Neutrophil (primary cell): ENCODE measurements around the gene EVA1C.

ENCODE experiments used
- H3K27ac ChIP-seq: fragments of 200-600 bp; sonication (generic); 2 replicates; pipeline ENCODE4 v1.5.1; 2016; ENCODE audit warnings: mild to moderate bottlenecking, moderate library complexity
- H3K27me3 ChIP-seq: fragments of 200-600 bp; sonication (generic); 2 replicates; pipeline ENCODE4 v1.6.0; 2016; ENCODE audit warnings: mild to moderate bottlenecking
- H3K36me3 ChIP-seq: fragments of 200-600 bp; sonication (generic); 2 replicates; pipeline ENCODE4 v1.5.1; 2017
- H3K4me1 ChIP-seq, 2 experiments: fragments of 200-600 bp in 1 of 2; sonication (generic) in 1 of 2; 1 replicate in 1 of 2; 2 replicates in 1 of 2; pipeline versions ENCODE4 v1.5.1 to v1.6.1; 2013 to 2016; ENCODE audit warnings: low read depth in 1 of 2, low read length in 1 of 2, mild to moderate bottlenecking in 1 of 2, moderate library complexity in 1 of 2; ENCODE audit not compliant: control insufficient read depth in 1 of 2, insufficient read depth in 1 of 2
- H3K4me3 ChIP-seq, 2 experiments: fragments of 200-600 bp in 1 of 2; sonication (generic) in 1 of 2; 1 replicate in 1 of 2; 2 replicates in 1 of 2; pipeline ENCODE4 v1.5.1; 2013 to 2016; ENCODE audit warnings: low read depth in 1 of 2, low read length in 1 of 2, mild to moderate bottlenecking in 1 of 2, moderate library complexity in 1 of 2
- H3K9me3 ChIP-seq: fragments of 200-600 bp; sonication (generic); 2 replicates; pipeline ENCODE4 v1.5.1; 2016
- TF ChIP-seq, protein P1 (sequence below): fragments of 200-600 bp; sonication (generic); IDR thresholded peaks from 2 replicates; pipeline ENCODE4 v1.5.1; 2016; ENCODE audit warnings: antibody characterized with exemption

Gene EVA1C

DNA sequence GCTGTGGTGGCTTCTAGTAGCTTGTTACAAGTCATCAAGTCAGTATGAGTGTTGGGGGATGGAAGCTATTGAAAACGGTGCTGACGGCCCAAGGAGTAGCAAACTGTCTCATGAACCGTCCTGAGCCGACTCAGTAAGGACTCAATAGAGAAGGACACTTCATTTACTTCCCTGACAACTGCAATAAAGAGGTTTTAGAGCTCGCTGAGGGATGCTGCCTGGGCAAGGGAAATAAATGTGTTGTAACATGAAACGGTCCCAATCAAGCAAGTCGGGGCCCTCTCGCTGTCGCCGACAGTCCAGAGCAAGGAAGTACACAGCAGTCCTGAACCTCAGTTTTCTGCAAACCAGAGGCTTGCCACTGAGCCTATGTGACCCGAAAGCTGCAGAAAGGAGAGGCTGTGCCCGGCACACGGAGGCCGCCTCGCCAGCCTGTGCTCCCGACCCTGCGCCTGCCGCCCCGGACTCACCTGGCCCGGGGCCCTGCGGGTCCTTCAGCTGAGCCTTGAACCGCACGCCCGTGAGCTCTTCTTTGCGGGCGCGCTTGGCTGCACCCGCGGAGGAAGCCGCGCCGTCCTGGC lies 20.1 kb upstream of the EVA1C start:
- Histone ChIP-seq H3K27ac (peak overlapping the region; percentile 83), H3K4me1 (peaks cover 16% of the 10 kb centered on the region in 2 experiments)

DNA sequence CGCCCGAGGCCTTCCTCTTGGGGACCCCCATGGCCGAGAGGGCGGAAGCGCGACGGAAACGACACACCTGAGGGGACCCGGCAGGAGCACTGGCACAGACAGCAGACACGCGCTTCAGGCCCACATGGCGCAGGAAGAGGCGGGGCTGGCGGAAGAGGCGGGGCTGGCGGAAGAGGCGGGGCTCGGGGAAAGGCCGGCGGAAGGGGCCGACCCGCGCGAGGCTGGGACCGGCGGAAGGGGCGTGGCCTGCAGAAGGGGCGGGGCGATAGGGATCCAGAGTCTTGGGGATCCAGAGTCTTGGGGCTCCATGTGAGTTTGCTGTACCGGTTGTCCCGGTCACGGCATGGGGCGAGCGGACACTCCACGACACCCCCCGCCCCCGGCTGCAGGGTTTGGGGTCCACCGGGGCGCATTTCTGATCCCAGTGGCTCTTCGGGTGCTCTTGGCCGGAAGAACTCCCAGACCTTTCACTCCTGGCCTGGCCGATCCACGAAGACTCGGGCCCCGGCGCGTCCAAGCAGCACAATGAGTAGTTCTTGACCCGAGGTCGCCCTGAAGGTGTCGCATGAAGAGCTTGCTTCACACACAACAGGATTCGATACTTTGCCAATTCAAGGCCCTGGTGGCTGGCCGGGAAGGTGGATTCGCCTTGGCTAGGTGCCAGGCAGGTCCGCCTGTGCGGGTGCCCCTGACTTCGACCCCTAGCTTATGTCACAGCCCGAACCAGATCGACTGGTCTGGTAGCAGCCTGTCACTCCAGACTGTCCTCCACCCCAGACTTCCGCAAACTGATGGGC lies 19.4 kb upstream of the EVA1C start, which contains the start of gene URB1:
Gene URB1, minus strand, starts transcription at position 133 of the 797 bp plus-strand sequence. Its CDS starts 102 bp downstream, at position 31.
- H3K36me3 ChIP-seq, result no peaks in the 10 kb centered on the region
- H3K27ac ChIP-seq, result peak within 1 kb of the TSS; percentile 83
- TF ChIP-seq, protein P1, sequence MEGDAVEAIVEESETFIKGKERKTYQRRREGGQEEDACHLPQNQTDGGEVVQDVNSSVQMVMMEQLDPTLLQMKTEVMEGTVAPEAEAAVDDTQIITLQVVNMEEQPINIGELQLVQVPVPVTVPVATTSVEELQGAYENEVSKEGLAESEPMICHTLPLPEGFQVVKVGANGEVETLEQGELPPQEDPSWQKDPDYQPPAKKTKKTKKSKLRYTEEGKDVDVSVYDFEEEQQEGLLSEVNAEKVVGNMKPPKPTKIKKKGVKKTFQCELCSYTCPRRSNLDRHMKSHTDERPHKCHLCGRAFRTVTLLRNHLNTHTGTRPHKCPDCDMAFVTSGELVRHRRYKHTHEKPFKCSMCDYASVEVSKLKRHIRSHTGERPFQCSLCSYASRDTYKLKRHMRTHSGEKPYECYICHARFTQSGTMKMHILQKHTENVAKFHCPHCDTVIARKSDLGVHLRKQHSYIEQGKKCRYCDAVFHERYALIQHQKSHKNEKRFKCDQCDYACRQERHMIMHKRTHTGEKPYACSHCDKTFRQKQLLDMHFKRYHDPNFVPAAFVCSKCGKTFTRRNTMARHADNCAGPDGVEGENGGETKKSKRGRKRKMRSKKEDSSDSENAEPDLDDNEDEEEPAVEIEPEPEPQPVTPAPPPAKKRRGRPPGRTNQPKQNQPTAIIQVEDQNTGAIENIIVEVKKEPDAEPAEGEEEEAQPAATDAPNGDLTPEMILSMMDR, result no peak
- H3K27me3 ChIP-seq, result peaks cover 11% of the 10 kb centered on the region
- no peaks in the 10 kb centered on the region for H3K9me3 ChIP-seq
- H3K4me3 ChIP-seq, result peak within 1 kb of the TSS; percentile 75 to 81
- H3K4me1 ChIP-seq, result peaks cover 16% of the 10 kb centered on the region in 2 experiments

More for the DNA sequence above, 20.1 kb upstream of the EVA1C start:
- H3K27me3 ChIP-seq, result peaks cover 9% of the 10 kb centered on the region
- TF ChIP-seq, protein P1, result no peak
- no peaks in the 10 kb centered on the region for H3K9me3 ChIP-seq
- H3K36me3 ChIP-seq, result no peaks in the 10 kb centered on the region
- H3K4me3 ChIP-seq, result peak overlapping the region; percentile 75 to 81

DNA sequence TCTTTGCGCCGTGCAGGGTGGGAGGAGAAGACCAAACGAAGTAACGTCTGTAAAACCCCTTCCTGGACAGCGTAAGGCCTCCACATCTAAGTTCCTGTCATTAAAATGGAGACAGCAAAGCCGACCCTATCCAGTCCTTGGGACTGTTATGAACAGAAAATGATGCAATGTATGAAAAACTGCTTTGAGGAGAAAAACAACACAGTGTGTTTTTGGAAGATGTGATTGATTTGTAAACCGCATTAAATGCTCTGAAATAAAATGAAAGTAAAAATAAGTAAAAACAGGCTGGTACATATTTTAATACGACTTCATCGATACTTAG lies 18.9 kb upstream of the EVA1C start:
- H3K4me3 ChIP-seq, result peak overlapping the region; percentile 75 to 81
- no peaks in the 10 kb centered on the region for H3K9me3 ChIP-seq
- H3K27ac ChIP-seq, result peak overlapping the region; percentile 83
- peaks cover 16% of the 10 kb centered on the region for H3K27me3 ChIP-seq
- TF ChIP-seq, protein P1, result no peak
- no peaks in the 10 kb centered on the region for H3K36me3 ChIP-seq
- peaks cover 16% of the 10 kb centered on the region in 2 experiments for H3K4me1 ChIP-seq

DNA sequence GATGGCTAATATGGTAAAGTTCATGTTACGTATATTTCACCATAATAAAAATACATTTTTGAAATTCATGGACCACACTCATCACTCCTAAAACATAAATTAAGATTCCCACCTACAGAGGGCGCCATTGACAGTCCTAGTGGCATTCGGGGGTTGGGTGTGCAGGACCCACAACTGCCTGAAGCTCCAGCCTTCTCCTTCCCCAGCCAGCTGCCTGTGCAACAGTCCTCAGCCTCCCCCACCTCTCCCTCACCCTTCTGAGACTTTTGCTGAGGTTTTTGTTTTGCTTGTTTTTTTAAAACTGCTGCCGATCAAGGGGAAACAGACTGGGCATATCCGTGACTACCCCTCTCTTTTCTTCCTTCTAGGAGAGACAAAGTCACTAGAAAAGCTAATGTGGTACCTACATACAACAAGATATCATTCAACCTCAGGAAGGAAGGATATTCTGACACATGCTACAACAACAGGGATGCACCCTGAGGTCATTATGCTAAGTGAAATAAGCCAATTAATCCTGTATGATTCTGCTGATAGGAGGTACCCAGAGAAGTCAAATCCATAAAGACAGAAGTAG lies 9.2 kb upstream of the EVA1C start:
- no peak overlapping the region for H3K27ac ChIP-seq
- H3K4me1 ChIP-seq, result no peaks in the 10 kb centered on the region
- TF ChIP-seq, protein P1, result no peak
- H3K9me3 ChIP-seq, result no peaks in the 10 kb centered on the region
- H3K4me3 ChIP-seq, result no peak overlapping the region
- H3K27me3 ChIP-seq, result peaks cover 28% of the 10 kb centered on the region
- H3K36me3 ChIP-seq, result no peaks in the 10 kb centered on the region

DNA sequence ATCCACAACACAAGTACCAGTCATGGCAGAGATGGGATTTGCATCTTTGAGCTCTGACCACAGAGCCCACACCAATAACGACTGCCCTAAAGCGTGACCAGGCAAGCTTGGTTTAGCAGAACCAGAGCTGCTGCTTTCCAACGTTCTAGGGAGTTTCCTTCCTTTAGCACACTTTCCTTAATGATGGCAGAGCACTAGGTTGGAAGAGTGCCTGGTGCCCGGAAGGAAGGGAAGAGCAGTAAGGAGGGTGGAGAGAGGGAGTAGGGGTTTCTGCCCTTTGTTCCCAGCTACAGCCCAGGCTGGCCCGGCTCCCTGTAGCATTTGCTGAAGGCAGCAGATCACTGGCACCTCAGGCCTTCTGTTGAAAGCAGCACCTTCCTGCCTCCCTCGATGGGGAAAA lies 6.1 kb upstream of the EVA1C start:
- TF ChIP-seq, protein P1, result no peak
- peaks cover 1 to 2% of the 10 kb centered on the region in 2 experiments for H3K4me1 ChIP-seq
- H3K9me3 ChIP-seq, result no peaks in the 10 kb centered on the region
- H3K4me3 ChIP-seq, result no peak overlapping the region
- H3K27ac ChIP-seq, result no peak overlapping the region
- H3K27me3 ChIP-seq, result peaks cover 31% of the 10 kb centered on the region
- no peaks in the 10 kb centered on the region for H3K36me3 ChIP-seq
